RPMI7951 (cell line): Measurements from ENCODE around the gene PRSS35. TPM values are rescaled to one million over a fixed set of nuclear protein-coding genes. Genes with fewer than 3 reads are reported as not detected.
"Not testable (repeated sequence)": the region's sequence is repeated elsewhere in the genome, so short reads cannot be mapped to it uniquely, and the experiment has no call there.

Source experiments
- DNase-seq: peaks from one replicate; pipeline ENCODE4 v3.0.0-alpha.2; 2012; ENCODE audit warnings: low read depth
- total RNA-seq: library from RNA; depleted of rRNA; stranded (reverse); fragments of >200 nt; shearing (Covaris generic); gene quantifications from 2 replicates; pipeline ENCODE4 v1.2.3, GENCODE V29; 2014; rRNA removed

The PRSS35 gene
- total RNA-seq, 1 experiment from 2014 or later, result not detected

DNA sequence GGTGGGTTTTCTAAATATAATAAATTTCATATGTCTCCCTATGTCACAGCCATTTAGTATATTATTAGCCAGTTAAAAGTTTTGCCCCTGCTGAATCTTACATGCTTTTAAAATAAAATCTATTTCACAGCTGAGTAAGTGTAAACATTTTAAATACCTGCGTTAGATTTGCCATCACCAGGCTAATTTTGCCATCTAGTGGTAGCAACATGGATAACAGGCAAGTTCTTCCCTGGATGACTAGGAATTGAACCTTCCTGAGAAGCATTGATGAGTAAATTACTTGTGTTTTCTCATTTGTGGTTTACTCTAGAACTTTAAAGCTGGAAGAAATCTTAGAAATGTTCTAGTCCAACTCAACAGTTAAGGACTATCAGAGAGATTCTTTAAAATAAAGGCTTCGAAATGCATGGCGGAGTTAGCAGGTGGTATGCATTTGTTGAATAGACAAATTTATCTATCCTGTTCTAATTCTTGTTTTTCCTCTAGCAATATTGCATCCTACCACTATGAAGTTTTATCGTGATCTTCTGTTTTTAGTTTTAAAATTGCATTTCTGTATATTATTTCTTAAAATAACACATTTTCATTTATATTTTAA lies 2.6 kb downstream of the PRSS35 start:
- peak; percentile 56 for DNase-seq

DNA sequence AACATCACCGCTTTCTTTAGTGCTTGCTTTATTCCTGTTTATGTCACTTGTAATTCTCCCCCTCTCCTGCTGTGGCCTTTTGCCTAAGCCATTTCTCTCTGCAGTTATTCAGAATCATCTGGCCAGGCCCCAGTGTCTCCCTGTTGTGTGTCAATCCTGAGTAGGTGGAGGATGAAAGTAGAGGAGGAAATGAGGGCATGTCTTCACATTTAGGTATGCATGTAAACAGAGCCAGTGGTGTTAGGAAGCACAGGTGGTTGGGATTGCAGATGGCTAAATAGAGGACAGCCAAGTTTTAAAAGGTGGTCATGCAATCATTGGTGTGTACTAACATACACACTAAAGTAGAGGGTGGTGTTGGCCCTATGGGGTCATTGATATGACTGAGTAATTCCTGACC lies 5.2 kb downstream of the PRSS35 start:
- DNase-seq, result no peak

DNA sequence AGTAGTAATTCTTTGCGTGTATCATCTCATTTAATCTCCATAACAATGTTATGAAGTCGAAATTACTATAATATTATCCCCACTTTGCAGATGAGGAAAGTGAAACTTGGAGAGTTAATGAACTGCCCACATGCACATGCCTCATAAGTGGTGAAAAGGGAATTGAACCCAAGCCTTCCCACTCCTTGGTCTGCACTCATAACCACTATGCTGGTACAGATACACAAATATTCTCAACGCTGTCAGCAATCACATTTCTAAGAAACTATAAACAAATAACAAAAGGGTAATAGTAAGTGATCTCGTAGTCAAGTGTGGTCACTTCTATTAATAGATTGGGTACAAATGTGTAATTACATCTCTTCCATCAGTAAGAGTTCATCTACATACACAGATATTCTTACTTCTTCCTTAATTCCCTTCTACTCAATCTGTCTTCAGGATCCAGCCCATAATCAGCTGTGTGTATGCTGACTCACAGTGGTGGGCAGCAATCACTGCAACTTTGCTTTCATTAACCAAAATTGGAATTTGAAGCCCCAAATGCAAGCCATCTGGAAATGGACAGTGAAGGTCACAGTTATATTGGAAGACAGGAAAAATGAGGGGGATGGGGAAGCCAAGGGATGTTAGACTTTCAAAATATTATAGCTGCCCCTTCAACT lies 6.6 kb downstream of the PRSS35 start:
- peak; percentile 45 for DNase-seq

DNA sequence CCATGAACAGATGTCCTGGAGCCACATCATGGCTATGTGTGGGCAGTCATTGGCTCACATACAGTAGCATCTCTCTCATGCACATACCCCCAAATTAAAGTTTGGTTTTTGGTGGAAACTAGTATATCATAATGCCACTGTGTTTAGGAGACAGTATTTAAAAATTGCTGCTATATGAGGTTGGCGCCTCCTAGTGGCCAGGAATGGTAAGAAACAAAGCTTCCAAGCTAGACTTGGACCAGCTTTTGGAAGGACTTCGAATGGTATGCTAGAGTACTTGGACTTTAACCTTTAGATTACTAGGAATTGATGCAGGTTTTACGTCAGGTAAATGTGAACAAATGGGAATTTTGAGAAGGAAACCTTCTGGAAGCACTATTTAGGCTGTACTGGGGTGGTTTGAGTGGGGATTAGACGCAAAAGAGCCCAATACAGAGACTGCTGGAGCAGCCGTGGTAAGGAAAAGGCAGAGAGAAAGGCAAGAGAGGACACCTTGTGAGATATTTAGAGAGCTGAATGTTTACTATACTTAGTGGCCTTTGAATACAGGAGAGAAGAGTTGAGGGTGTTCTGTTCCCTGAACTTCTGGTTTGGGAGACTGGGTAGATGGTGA lies 23.8 kb downstream of the PRSS35 start:
- peak; percentile 48 for DNase-seq

DNA sequence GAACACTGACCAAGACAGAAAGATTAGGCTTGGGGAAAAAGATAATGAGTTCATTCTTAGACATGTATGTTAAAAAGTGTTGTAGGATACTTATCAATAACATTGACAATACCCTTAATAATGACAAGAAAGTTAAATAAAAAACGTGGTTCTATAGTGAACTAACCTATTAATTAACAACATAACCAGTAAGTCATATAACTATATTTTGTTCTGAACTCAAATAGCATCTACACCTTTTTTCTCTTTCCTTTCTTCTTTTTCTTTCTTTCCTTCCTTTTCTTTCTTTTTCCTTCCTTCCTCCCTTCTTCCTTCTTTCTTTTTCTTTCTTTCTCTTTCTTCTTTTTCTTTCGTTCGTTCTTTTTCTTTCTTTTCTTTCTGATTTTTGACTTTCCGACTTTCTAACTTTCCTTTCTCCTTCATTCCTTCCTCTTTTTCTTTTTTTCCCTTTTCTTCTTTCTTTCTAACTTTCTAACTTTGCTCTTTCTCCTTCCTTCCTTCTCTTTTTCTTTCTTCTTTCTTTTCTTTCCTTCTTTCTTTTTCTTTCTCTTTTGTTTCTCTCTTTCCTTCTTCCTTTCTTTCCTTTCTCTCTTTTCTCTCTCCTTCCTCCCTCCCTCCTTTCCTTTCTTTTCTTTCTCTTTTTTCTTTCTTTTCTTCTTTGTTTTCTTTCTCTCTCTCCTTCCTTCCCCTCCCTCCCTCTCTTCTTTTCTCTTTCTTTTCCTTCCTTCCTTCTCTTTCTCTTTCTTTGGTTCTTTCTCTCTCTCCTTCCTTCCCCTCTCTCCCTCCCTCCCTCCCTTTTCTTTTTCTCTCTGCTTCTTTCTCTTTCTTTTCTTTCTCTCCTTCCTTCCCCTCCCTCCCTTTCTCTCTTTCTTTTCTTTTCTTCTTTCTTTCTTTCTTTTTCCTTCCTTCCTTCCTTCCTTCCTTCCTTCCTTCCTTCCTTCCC lies 24.6 kb downstream of the PRSS35 start:
- no peak for DNase-seq

GRCh38 chr6:83539678-83540077 lies 27.3 kb downstream of the PRSS35 start:
- no peak for DNase-seq

GRCh38 chr6:83546636-83547035 lies 34.3 kb downstream of the PRSS35 start:
- DNase-seq, result no peak

- not testable (repeated sequence) for DNase-seq
These were observed 38.1 kb downstream of the PRSS35 start for GRCh38 chr6:83550482-83550881.

GRCh38 chr6:83551748-83552147 lies 39.4 kb downstream of the PRSS35 start:
- not testable (repeated sequence) for DNase-seq

DNA sequence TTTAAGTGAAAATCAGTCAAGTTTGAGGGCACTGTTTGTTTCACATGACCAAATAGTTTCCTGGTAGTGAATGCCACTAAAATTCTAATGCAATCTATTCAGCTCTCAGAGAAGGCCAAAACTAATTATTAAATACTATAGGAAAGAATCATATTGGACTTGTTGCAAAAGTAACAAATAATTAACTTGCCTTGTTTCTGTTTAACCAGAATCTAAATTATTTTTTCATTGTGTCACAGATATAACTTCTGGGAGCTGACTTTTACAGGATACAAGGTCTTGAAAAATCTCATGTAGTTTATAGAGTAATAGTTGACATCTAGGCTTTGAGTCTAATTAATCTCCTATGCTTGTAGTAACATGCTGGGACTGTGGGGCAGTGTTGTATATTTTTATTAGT lies 44.5 kb downstream of the PRSS35 start:
- no peak for DNase-seq

DNA sequence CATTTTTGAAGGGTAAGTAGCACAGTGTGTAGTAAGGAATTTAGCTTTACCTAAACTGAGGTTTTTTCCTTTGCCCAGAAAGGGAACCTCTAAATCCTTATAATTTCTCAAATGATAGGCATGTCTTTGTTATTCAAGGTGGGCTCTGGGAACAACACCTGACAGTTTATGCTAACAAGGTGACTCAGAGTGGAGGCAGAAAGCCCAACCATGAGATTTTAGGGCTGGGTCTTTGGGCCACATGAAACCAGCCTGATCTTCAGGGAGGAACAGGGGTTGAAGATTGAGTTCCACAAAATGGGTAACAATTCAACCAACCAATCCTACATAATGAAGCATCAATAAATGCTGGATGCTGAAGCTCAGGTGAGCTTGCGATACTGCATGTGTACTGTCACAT lies 46.6 kb downstream of the PRSS35 start:
- DNase-seq, result no peak

DNA sequence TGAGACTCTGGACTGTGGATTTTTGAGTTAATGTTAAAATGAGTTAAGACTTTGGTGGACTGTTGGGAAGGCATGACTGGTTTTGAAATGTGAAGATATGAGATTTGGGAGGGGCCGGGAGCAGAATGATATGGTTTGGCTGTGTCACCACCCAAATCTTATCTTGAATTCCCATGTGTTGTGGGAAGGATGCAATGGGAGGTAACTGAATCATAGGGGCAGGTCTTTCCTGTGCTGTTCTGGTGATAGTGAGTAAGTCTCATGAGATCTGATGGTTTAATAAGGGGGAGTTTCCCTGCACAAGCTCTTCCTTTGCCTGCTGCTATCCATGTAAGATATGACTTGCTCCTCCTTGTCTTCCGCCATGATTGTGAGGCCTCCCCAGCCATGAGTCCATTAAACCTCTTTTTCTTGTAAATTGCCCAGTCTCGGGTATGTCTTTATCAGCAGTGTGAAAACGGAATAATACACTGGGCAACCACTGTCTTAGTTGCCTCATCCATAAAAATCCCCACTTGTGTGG lies 59.4 kb downstream of the PRSS35 start:
- not testable (repeated sequence) for DNase-seq

DNA sequence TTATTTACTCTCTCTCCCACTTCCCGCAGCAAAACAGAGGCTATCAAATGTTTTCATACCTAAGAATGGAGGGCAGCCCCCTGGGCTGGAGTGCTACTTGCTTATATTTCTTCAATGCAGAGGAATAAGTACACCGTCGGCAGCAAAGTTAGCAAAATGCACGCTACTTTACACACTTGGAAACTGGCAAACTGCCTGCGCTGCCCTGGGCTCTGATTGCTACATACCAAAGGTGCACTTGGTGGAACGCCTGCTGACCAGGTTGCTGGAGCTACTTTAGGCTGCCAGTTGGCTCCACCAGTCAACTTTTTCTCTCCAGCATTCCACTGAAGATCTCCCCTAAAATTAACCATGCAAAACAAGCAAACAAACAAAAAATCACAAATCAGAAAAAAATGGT lies 62.4 kb downstream of the PRSS35 start:
- DNase-seq, result no peak

Other genes with a start within 250 kb of the PRSS35 start
- 18.8 and 18.9 TPM in 2 replicates for gene ME1, start 81.5 kb upstream of the PRSS35 start, total RNA-seq
- gene SNAP91, start 196.6 kb downstream of the PRSS35 start, total RNA-seq, result not detected in 2 replicates